GM13977 (cell line): Measurements from ENCODE around the gene PDIA6.

Experiments
- DNase-seq: peaks from one replicate; pipeline ENCODE4 v3.0.0; 2012; ENCODE audit warnings: low spot score
- in situ Hi-C: fragments of 300-500 bp; cut with MboI; formaldehyde crosslinking; loops from one replicate; pipeline ENCODE4 v1.12.0; 2022; ENCODE audit warnings: low sequenced_read_pairs, low pct_unique_long_range_greater_than_20kb, mixed read lengths, inconsistent platforms; ENCODE audit not compliant: unreplicated experiment
- TF ChIP-seq, protein P1 (sequence below): IDR thresholded peaks from 2 replicates; pipeline ENCODE4 v1.5.1; 2012; ENCODE audit warnings: mild to moderate bottlenecking, control low read depth; ENCODE audit not compliant: insufficient read depth; ENCODE audit errors: extremely low read depth, missing control alignments

Gene PDIA6

GRCh38 chr2:10765461-10765860 lies 47.1 kb downstream of the PDIA6 start:
- TF ChIP-seq, protein P1, sequence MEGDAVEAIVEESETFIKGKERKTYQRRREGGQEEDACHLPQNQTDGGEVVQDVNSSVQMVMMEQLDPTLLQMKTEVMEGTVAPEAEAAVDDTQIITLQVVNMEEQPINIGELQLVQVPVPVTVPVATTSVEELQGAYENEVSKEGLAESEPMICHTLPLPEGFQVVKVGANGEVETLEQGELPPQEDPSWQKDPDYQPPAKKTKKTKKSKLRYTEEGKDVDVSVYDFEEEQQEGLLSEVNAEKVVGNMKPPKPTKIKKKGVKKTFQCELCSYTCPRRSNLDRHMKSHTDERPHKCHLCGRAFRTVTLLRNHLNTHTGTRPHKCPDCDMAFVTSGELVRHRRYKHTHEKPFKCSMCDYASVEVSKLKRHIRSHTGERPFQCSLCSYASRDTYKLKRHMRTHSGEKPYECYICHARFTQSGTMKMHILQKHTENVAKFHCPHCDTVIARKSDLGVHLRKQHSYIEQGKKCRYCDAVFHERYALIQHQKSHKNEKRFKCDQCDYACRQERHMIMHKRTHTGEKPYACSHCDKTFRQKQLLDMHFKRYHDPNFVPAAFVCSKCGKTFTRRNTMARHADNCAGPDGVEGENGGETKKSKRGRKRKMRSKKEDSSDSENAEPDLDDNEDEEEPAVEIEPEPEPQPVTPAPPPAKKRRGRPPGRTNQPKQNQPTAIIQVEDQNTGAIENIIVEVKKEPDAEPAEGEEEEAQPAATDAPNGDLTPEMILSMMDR = no peak
- in situ Hi-C loops = no loop called here

DNA sequence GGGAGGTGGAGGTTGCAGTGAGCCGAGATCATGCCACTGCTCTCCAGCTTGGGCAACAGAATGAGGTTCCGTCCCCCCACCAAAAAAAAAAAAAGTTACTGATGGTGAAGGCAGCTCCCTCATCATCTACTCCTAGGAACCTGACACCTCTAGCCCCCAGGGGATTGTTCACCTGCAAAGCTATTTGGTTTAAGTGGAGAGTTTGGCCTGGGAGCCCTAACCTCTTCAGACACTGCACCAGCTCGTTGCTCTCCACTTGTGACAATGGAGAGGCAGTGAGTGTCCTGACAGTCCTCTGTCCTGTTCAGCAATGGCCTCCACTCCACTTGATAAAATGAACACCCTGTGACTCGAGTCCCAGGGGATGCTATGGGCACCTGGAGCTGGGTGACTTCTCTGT lies 47.7 kb downstream of the PDIA6 start:
- in situ Hi-C loops = no loop called here
- TF ChIP-seq, protein P1 = no peak
- no peak for DNase-seq

More at GRCh38 chr2:10765461-10765860, 47.1 kb downstream of the PDIA6 start:
- DNase-seq = no peak

DNA sequence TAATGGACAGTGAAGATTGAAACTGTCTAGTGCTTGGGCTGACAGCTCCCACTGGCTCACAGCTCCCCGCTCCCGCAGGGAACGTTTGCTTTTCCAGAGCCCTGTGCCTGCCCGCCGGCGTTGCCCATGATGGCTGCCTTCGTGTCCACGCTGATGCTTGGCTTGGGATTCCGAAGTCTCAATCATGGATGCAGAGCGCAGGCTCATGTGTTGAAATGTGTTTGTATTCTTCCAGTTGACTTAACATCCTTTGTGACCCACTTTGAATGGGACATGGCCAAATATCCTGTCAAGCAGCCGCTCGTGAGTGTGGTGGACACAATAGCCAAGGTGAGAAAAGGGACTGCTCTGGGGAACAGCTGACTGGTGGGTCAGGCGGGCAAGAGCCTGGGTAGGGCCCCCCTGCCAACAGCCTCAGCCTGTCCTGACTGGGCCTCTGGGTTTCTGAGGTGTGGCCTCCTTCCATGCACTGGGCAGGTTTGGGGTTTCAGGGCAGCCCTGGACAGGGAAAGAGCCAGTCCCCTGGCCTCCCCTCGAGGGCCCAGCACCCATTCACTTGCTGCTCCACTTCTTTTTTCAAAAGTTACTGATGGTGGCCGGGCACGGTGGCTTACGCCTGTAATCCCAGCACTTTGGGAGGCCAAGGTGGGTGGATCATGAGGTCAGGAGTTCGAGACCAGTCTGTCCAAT lies 48.3 kb downstream of the PDIA6 start:
- no peak for DNase-seq
- TF ChIP-seq, protein P1 = no peak

DNA sequence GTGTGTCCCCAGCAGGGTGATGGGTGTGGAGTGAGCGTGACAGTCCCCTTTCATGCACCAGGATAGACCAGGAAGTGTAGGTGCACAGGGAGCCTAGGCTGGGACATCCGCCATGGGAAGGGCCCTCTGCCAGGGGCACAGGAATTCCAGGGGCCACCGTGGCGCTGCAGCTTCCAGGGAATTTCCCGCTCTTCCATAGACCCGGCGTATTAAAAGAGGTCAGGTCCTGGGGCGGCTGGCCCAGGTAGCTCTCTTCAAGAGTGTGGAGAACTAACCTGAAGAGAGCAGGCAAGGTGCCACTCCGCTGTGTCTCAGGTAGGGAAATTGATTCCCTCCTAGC lies 49.2 kb downstream of the PDIA6 start:
- TF ChIP-seq, protein P1 = no peak
- DNase-seq = no peak
- in situ Hi-C loops = no loop called here

More for the DNA sequence above, 48.3 kb downstream of the PDIA6 start:
- in situ Hi-C loops = no loop called here

DNA sequence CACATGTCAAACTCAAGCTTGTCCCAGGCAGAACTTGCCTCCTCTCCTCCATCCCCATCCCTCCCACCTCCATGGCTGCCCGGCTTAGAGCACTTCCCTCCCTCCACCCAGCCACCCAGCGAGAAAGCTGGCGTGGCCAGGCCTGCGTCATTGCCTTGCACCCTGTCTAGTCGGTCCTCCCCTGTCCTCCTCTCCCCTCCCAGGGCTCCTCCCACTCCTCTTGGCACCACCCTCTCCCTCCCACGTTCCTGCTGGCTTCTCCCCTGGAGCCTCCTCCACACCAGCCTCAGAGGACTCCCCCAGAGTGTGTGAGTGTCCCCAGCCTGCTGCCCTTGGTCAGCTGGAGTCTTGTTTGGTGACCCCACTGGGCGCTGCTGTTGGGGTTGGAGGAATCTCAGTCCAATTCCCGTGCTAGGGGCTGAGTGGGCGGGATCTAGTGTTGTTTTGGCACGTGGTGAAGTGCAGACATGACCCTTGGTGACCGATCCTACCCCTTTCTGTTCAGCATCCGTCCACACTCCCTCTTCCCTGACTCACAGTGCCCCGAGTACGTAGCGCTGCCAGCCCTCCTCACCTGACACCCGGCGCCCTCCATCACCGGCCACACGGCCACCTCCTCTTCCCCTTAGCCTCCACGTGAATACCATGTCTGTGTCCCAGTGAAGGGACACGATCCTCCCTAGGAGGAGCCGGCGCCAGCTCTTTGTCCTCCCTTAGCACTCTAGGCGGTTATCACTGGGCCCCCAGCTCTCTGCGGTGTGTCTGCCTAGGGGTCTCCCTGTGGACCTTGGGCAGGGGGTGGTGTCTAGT lies 49.7 kb downstream of the PDIA6 start:
- TF ChIP-seq, protein P1 = no peak
- no peak for DNase-seq
- in situ Hi-C loops = no loop called here

DNA sequence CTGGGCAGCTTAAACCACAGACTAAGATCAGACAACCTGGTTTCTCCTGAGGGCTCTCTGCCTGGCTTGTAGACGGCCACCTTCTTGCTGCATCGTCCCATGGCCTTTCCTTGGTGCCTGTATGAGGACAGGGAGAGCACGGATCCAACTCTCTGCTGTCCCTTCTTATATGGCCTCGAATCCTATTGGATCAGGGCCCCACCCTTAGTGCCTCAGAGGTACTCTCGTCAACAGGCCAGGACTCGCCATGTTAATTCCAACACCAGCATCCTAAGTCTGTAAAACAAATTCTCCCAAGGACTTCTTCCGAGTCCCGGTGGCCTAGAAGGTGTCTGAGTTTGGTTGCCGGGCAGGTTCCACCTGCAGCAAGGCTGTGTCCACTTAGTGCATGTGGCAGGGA lies 51.0 kb downstream of the PDIA6 start:
- no peak for DNase-seq
- TF ChIP-seq, protein P1 = no peak
- in situ Hi-C loops = no loop called here
